ENCODE measurements around the gene MRGPRF.

The MRGPRF gene

GRCh38 chr11:69050592-69051380, 37.7 kb upstream of the MRGPRF start:
- DNase-seq, result no peak

GRCh38 chr11:69049490-69049867, 36.4 kb upstream of the MRGPRF start:
- DNase-seq, result no peak

- DNase-seq, result no peak
Measured at GRCh38 chr11:69048694-69049489, 35.8 kb upstream of the MRGPRF start, which contains the start of gene TPCN2. Gene TPCN2 (plus strand): TSS chr11:69048932. CDS start chr11:69048998, 66 bp downstream.

GRCh38 chr11:69048031-69048693, 35.1 kb upstream of the MRGPRF start:
- no peak for DNase-seq

GRCh38 chr11:69044111-69045013, 31.3 kb upstream of the MRGPRF start:
- DNase-seq, result no peak

- no peak for DNase-seq
Measured at GRCh38 chr11:69041516-69041915, 28.5 kb upstream of the MRGPRF start.

- DNase-seq, result no peak
Measured at GRCh38 chr11:69040581-69041260, 27.7 kb upstream of the MRGPRF start.

GRCh38 chr11:69040051-69040450, 27.0 kb upstream of the MRGPRF start:
- no peak for DNase-seq

GRCh38 chr11:69039501-69039900, 26.5 kb upstream of the MRGPRF start:
- no peak for DNase-seq

- no peak for DNase-seq
Measured at GRCh38 chr11:69037544-69037943, 24.5 kb upstream of the MRGPRF start.

GRCh38 chr11:69037074-69037473, 24.0 kb upstream of the MRGPRF start:
- no peak for DNase-seq

GRCh38 chr11:69035946-69036340, 22.9 kb upstream of the MRGPRF start:
- DNase-seq, result no peak

GRCh38 chr11:69035150-69035945, 22.3 kb upstream of the MRGPRF start:
- DNase-seq, result no peak

GRCh38 chr11:69034123-69034867, 21.2 kb upstream of the MRGPRF start:
- no peak for DNase-seq

- DNase-seq, result no peak
Measured at GRCh38 chr11:69033431-69033830, 20.4 kb upstream of the MRGPRF start.

- DNase-seq, result no peak
Measured at GRCh38 chr11:69032833-69033232, 19.8 kb upstream of the MRGPRF start.

- no peak for DNase-seq
Measured at GRCh38 chr11:69030301-69030700, 17.3 kb upstream of the MRGPRF start.

- DNase-seq, result no peak
Measured at GRCh38 chr11:69027704-69028372, 14.8 kb upstream of the MRGPRF start.

- no peak for DNase-seq
Measured at GRCh38 chr11:69024509-69024908, 11.5 kb upstream of the MRGPRF start.

- DNase-seq, result no peak
Measured at GRCh38 chr11:69022260-69022659, 9.2 kb upstream of the MRGPRF start.

Measured in cortex of kidney (tissue), 1 donor.